IPS-15b (cell line): Measurements from ENCODE around the gene GRIK1.
"Not testable (repeated sequence)": the region's sequence is repeated elsewhere in the genome, so short reads cannot be mapped to it uniquely, and the experiment has no call there.

Source experiments
- H3K27me3 ChIP-seq: one replicate; pipeline ENCODE4 v1.6.1; 2013; ENCODE audit warnings: low read length; ENCODE audit not compliant: control insufficient read depth, insufficient read depth
- H3K36me3 ChIP-seq: one replicate; pipeline ENCODE4 v1.6.1; 2013; ENCODE audit warnings: low read length; ENCODE audit not compliant: control insufficient read depth, insufficient read depth
- H3K4me1 ChIP-seq: one replicate; pipeline ENCODE4 v1.6.1; 2013; ENCODE audit warnings: mild to moderate bottlenecking, low read length; ENCODE audit not compliant: control insufficient read depth, insufficient read depth
- H3K4me3 ChIP-seq: one replicate; pipeline ENCODE4 v1.5.1; 2013; ENCODE audit warnings: low read depth, low read length
- H3K9ac ChIP-seq: one replicate; pipeline ENCODE4 v1.6.1; 2013; ENCODE audit warnings: low read depth, mild to moderate bottlenecking, low read length
- H3K9me3 ChIP-seq: one replicate; pipeline ENCODE4 v1.6.1; 2013; ENCODE audit warnings: mild to moderate bottlenecking, low read length; ENCODE audit not compliant: control insufficient read depth, insufficient read depth

Gene GRIK1

DNA sequence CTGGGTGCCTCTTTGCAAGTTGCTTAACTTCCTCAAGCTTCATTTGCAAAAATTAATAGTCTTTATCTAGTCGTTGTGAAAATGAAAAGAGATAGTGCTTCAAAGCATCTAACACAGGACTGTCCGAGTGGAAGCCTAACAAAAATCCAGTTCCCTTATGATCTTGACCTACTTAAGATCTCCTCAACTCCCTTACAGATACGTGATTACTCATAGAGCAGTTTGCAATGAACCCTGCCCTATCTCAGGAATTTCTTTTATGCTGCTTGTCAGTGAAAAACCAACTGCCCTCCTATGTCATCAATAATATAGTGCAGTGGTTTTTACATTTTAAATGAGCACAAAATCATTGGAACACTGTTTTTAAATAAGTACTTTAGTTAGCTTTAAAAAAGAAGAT, 326.8 kb downstream of the GRIK1 start:
- Histone ChIP-seq H3K36me3 (no peaks in the 10 kb centered on the region), H3K27me3 (no peaks in the 10 kb centered on the region), H3K9ac (no peak overlapping the region), H3K9me3 (no peaks in the 10 kb centered on the region), H3K4me3 (no peak overlapping the region), H3K4me1 (peaks cover 18% of the 10 kb centered on the region)

GRCh38 chr21:29610779-29611360, 328.9 kb downstream of the GRIK1 start:
- Histone ChIP-seq H3K4me1 (peaks cover 4% of the 10 kb centered on the region), H3K36me3 (no peaks in the 10 kb centered on the region), H3K4me3 (no peak overlapping the region), H3K9me3 (no peaks in the 10 kb centered on the region), H3K27me3 (no peaks in the 10 kb centered on the region), H3K9ac (no peak overlapping the region)

- Histone ChIP-seq H3K4me3 (no peak overlapping the region), H3K9me3 (no peaks in the 10 kb centered on the region), H3K27me3 (no peaks in the 10 kb centered on the region), H3K4me1 (no peaks in the 10 kb centered on the region), H3K36me3 (no peaks in the 10 kb centered on the region), H3K9ac (no peak overlapping the region)
These were observed 333.2 kb downstream of the GRIK1 start for GRCh38 chr21:29606613-29607012.

GRCh38 chr21:29605219-29605618, 334.6 kb downstream of the GRIK1 start:
- not testable (repeated sequence) for H3K4me3 ChIP-seq, H3K27me3 ChIP-seq, H3K36me3 ChIP-seq, H3K4me1 ChIP-seq, H3K9me3 ChIP-seq, H3K9ac ChIP-seq

DNA sequence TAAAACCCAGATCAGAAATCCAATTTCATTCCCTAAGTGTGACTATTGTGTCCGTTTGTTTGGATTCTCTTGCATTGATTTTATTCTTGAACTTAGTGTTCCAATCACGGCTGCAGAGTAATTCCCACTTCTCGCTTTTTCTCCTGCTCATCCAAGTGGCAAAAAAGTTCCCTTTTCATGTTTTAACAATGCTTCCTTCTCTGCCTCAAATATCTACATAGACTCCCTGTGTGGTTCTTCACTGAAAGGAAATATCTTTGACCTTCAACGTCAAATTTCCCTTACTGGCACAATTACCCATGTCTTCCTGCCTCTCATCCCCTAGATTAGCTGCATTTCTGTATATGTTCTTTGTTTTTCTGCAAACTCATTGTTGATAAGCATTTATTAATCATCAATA, 335.7 kb downstream of the GRIK1 start:
- Histone ChIP-seq H3K27me3 (no peaks in the 10 kb centered on the region), H3K9me3 (no peaks in the 10 kb centered on the region), H3K4me1 (no peaks in the 10 kb centered on the region), H3K36me3 (no peaks in the 10 kb centered on the region), H3K9ac (no peak overlapping the region), H3K4me3 (no peak overlapping the region)

DNA sequence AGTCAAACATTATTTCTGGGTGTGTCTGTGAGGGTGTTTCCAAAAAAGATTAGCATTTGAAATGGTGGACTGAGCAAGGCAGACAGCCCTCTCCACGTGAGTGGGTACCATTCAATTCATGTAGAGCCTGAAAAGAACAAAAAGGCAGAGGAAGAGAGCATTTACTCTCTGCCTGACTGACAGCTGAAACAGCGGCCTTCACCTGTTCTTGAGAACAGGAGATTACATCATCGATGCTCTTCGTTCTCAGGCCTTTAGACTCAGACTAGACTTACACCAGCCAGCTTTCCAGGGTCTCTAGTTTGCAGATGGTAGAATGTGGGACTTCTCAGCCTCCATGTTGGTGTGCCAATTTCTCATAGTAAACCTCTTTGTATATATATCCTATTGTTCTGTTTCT, 338.7 kb downstream of the GRIK1 start:
- Histone ChIP-seq H3K4me1 (peaks cover 4% of the 10 kb centered on the region), H3K36me3 (no peaks in the 10 kb centered on the region), H3K27me3 (no peaks in the 10 kb centered on the region), H3K4me3 (no peak overlapping the region), H3K9me3 (no peaks in the 10 kb centered on the region), H3K9ac (no peak overlapping the region)

- H3K9ac ChIP-seq = no peak overlapping the region
- H3K27me3 ChIP-seq = no peaks in the 10 kb centered on the region
- no peaks in the 10 kb centered on the region for H3K9me3 ChIP-seq
- H3K4me3 ChIP-seq = no peak overlapping the region
- no peaks in the 10 kb centered on the region for H3K4me1 ChIP-seq
- H3K36me3 ChIP-seq = no peaks in the 10 kb centered on the region
These were observed 353.1 kb downstream of the GRIK1 start for GRCh38 chr21:29586696-29587095.

DNA sequence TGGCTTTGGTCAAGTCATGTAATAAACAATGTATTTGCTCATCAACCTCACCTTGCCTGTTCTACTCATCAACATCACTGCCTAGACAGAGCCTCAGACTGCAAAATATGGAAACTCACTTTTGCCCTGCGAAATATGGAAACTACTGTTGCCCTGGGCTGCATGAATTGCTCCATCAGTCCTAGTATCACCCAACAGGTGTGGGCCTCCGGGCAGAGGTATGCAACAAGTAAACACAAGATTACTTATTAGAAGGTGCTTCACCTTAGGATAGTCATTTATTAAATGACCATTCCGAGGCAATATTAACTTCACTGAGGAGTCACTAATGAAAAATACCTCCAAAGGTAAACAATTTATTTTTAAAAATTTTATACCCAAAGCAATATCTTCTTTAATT, 354.3 kb downstream of the GRIK1 start:
- Histone ChIP-seq H3K27me3 (no peaks in the 10 kb centered on the region), H3K4me1 (no peaks in the 10 kb centered on the region), H3K9me3 (no peaks in the 10 kb centered on the region), H3K9ac (no peak overlapping the region), H3K36me3 (no peaks in the 10 kb centered on the region), H3K4me3 (no peak overlapping the region)

- H3K9me3 ChIP-seq = no peaks in the 10 kb centered on the region
- no peaks in the 10 kb centered on the region for H3K4me1 ChIP-seq
- no peaks in the 10 kb centered on the region for H3K27me3 ChIP-seq
- no peak overlapping the region for H3K9ac ChIP-seq
- H3K4me3 ChIP-seq = no peak overlapping the region
- no peaks in the 10 kb centered on the region for H3K36me3 ChIP-seq
These were observed 356.3 kb downstream of the GRIK1 start for GRCh38 chr21:29583424-29583924.

GRCh38 chr21:29582855-29583254, 356.9 kb downstream of the GRIK1 start:
- Histone ChIP-seq H3K36me3 (no peaks in the 10 kb centered on the region), H3K27me3 (no peaks in the 10 kb centered on the region)

DNA sequence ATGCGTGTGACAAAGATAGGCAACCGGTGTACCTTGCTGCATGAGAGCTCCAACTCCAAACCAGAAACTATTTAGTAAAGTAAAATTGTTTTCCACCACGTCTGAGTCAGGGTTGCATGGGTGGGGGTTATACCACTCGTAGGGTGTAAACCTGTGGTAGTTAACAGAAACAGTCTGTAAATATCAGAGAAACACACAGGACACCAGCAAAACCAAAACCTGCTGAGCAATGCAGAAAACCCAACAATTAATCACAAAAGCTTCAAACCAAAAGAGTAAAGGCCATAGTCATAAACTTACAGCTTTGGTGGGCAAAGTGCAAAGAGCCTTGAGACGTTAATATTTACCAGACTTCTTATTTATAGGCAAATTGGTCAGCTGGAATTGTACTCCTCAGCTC, 358.4 kb downstream of the GRIK1 start:
- Histone ChIP-seq H3K4me3 (no peak overlapping the region), H3K4me1 (no peaks in the 10 kb centered on the region), H3K36me3 (no peaks in the 10 kb centered on the region)

More at GRCh38 chr21:29582855-29583254, 356.9 kb downstream of the GRIK1 start:
- no peaks in the 10 kb centered on the region for H3K4me1 ChIP-seq
- no peaks in the 10 kb centered on the region for H3K9me3 ChIP-seq
- no peak overlapping the region for H3K4me3 ChIP-seq
- H3K9ac ChIP-seq = no peak overlapping the region

DNA sequence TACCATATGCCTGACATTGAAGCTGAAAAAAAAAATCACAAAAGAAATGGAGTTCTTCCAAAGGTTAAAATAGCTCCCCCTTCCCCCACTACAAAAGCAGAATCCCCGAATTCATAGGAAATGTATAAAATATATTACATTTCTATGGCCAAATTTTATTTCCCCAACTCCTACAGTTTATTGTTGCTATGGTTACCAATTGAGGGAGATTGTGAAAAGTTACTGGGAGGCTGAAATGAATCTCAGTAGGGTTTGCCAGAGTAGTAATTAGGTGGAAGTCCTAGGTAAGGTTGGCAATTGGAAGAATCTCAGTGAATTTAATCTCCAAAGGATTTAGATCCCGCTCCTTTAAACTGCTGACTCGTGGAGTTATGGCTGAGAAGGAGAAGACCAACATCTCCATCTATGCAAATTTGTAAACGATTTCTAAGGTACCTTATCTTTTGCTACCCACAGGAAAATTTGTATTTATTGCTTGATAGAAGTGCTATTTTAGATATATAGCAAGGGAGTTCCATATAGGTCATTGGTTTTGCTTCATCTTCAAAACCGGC, 359.0 kb downstream of the GRIK1 start:
- H3K27me3 ChIP-seq = no peaks in the 10 kb centered on the region
- no peaks in the 10 kb centered on the region for H3K36me3 ChIP-seq
- H3K9ac ChIP-seq = no peak overlapping the region
- no peak overlapping the region for H3K4me3 ChIP-seq
- H3K4me1 ChIP-seq = no peaks in the 10 kb centered on the region
- H3K9me3 ChIP-seq = no peaks in the 10 kb centered on the region

More for the DNA sequence above, 358.4 kb downstream of the GRIK1 start:
- Histone ChIP-seq H3K9ac (no peak overlapping the region), H3K9me3 (no peaks in the 10 kb centered on the region), H3K27me3 (no peaks in the 10 kb centered on the region)
